MCF 10A (cell line): Measurements from ENCODE around the gene SUCO. TPM values are rescaled to one million over a fixed set of nuclear protein-coding genes. Genes with fewer than 3 reads are reported as not detected.

Experiments used
- BruUV-seq: library from RNA; stranded (reverse); fragments of 400-500 nt; replicated peaks from 2 replicates; lab custom pipeline; 2021; lab: Mats Ljungman, UMichigan
- CTCF ChIA-PET: fragments of 300-600 bp; sonication (Branson Sonifier 250); formaldehyde crosslinking; extraction: SDS; loops from one replicate; lab custom pipeline; 2021; ENCODE audit warnings: antibody characterized with exemption, inconsistent platforms; lab: Yijun Ruan, JAX
- POLR2A ChIA-PET: fragments of 300-600, 350-650 bp; sonication (Branson Sonifier 250); formaldehyde crosslinking; extraction: SDS; loops from one replicate; lab custom pipeline; 2020; ENCODE audit warnings: antibody characterized with exemption, inconsistent platforms; lab: Yijun Ruan, JAX
- DNase-seq: peaks from one replicate; pipeline ENCODE4 v3.0.0-alpha.2; 2018; ENCODE audit not compliant: unreplicated experiment
- H3K27ac Mint-ChIP-seq: one replicate; pipeline ENCODE4 v1.8.0; 2022; ENCODE audit warnings: mild to moderate bottlenecking, low read depth, mixed read lengths; ENCODE audit not compliant: unreplicated experiment
- H3K27me3 Mint-ChIP-seq: one replicate; pipeline ENCODE4 v1.8.0; 2022; ENCODE audit warnings: mixed read lengths; ENCODE audit not compliant: insufficient read depth, unreplicated experiment
- H3K36me3 Mint-ChIP-seq: one replicate; pipeline ENCODE4 v1.8.0; 2022; ENCODE audit warnings: mild to moderate bottlenecking, moderate library complexity, mixed read lengths; ENCODE audit not compliant: insufficient read depth, unreplicated experiment
- H3K4me1 Mint-ChIP-seq: one replicate; pipeline ENCODE4 v1.8.0; 2022; ENCODE audit warnings: mixed read lengths; ENCODE audit not compliant: insufficient read depth, unreplicated experiment
- H3K4me3 Mint-ChIP-seq: one replicate; pipeline ENCODE4 v1.8.0; 2022; ENCODE audit warnings: mild to moderate bottlenecking, moderate library complexity, mixed read lengths; ENCODE audit not compliant: unreplicated experiment
- H3K9me3 Mint-ChIP-seq: one replicate; pipeline ENCODE4 v1.8.0; 2022; ENCODE audit warnings: mixed read lengths; ENCODE audit not compliant: unreplicated experiment
- intact Hi-C: fragments of 100-400 bp; cut with micrococcal nuclease; formaldehyde crosslinking; loops from 2 replicates; pipeline ENCODE4 v1.14.1; 2022
- total RNA-seq: library from RNA; stranded (reverse); gene quantifications from 2 replicates; pipeline ENCODE4 v1.2.3, GENCODE V29; 2022
- TF ChIP-seq, protein P1 (sequence below): fragments of 200-600 bp; IDR thresholded peaks from one replicate; pipeline ENCODE4 v1.8.0; 2022; ENCODE audit warnings: antibody characterized with exemption, mild to moderate bottlenecking; ENCODE audit not compliant: unreplicated experiment

The SUCO gene
- total RNA-seq, 1 experiment from 2014 or later = 47.9 TPM

DNA sequence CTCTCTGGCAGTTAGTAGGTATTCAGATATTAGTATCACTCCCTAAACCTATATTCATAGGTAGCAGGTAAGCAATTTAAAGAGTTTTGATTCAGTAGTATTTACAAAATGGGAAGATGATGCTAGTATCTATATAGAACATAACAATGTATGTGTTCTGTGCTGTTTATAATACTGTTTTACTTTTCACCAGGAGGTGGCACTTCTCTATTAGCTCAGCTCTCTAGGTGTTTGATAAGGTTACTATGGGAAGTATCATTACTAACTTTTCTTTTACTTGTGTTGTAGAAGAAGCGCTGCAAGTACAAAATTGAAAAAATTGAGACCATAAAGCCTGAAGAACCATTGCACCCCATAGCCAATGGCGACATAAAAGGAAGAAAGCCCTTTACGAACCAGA lies 76.6 kb downstream of the SUCO start:
- ChIA-PET POLR2A (interaction anchor here (3.0 kb wide), 1 partner anchor 109 kb away, joined by 31 read pairs; no protein-coding TSS in a partner anchor), CTCF (interaction anchor here (0.6 to 6.1 kb wide), 27 partner anchors 9 to 1514 kb away, joined by 3 to 220 read pairs (median 6); partner anchors contain the start of gene SUCO)
- intact Hi-C loops = loop anchor here (1.0 to 2.0 kb wide), 3 partner anchors 110 to 593 kb away; no protein-coding TSS in a partner anchor
- Mint-ChIP-seq H3K36me3 (peaks cover 30% of the 10 kb centered on the region), H3K27me3 (no peaks in the 10 kb centered on the region), H3K4me3 (no peak overlapping the region), H3K4me1 (peaks cover 8% of the 10 kb centered on the region), H3K9me3 (no peaks in the 10 kb centered on the region), H3K27ac (no peak overlapping the region)
- BruUV-seq = no TSS peak
- DNase-seq = peak; percentile 40
- TF ChIP-seq, protein P1, sequence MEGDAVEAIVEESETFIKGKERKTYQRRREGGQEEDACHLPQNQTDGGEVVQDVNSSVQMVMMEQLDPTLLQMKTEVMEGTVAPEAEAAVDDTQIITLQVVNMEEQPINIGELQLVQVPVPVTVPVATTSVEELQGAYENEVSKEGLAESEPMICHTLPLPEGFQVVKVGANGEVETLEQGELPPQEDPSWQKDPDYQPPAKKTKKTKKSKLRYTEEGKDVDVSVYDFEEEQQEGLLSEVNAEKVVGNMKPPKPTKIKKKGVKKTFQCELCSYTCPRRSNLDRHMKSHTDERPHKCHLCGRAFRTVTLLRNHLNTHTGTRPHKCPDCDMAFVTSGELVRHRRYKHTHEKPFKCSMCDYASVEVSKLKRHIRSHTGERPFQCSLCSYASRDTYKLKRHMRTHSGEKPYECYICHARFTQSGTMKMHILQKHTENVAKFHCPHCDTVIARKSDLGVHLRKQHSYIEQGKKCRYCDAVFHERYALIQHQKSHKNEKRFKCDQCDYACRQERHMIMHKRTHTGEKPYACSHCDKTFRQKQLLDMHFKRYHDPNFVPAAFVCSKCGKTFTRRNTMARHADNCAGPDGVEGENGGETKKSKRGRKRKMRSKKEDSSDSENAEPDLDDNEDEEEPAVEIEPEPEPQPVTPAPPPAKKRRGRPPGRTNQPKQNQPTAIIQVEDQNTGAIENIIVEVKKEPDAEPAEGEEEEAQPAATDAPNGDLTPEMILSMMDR = peak; percentile 37

DNA sequence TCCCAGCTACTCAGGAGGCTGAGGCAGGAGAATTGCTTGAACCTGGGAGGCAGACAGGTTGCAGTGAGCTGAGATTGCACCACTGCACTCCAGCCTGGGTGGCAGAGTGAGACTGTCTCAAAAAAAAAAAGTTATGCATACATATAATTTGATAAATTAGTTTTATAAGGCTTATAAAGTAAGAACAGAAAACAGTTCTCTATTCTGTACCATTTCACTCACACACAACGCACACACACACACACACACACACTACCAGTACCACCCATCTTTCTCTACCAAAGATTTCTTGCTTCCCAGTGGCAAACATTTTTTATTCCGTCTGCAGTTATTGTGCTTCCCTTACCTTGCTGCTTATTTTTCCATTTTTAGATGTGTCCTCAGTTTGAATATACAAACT lies 79.5 kb downstream of the SUCO start:
- CTCF ChIA-PET = no interaction called here
- no peak for DNase-seq
- Mint-ChIP-seq H3K4me1 (no peaks in the 10 kb centered on the region), H3K27me3 (no peaks in the 10 kb centered on the region), H3K27ac (no peak overlapping the region), H3K36me3 (peaks cover 21% of the 10 kb centered on the region), H3K9me3 (peaks cover 20% of the 10 kb centered on the region), H3K4me3 (no peak overlapping the region)
- intact Hi-C loops = no loop called here
- BruUV-seq = no TSS peak
- TF ChIP-seq, protein P1 = no peak
- POLR2A ChIA-PET = no interaction called here

DNA sequence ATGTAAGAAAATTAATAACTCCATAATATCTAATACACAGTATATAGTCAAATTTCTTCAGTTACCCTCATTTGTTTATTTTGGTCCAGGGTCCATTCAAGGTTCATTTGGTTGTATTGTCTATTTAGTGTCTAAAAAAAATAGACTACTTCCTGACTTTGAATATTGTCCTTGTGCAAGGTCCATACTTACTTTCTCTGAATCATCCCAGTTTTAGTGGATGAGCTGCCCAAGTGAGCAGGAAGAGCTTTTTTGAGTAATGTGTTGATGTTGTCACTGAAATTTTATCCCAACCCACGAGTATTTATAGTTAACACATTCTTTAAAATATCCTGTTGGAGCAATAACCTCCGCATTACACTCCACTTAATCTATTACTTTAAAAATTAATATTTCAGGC lies 80.3 kb downstream of the SUCO start:
- Mint-ChIP-seq H3K27ac (no peak overlapping the region), H3K36me3 (peaks cover 21% of the 10 kb centered on the region), H3K4me1 (no peaks in the 10 kb centered on the region), H3K9me3 (peaks cover 20% of the 10 kb centered on the region), H3K27me3 (no peaks in the 10 kb centered on the region), H3K4me3 (no peak overlapping the region)
- BruUV-seq = no TSS peak
- DNase-seq = no peak
- CTCF ChIA-PET = interaction anchor here (1.0 to 2.6 kb wide), 2 partner anchors 15 to 106 kb away, joined by 3 to 8 read pairs; no protein-coding TSS in a partner anchor
- POLR2A ChIA-PET = no interaction called here
- intact Hi-C loops = no loop called here
- TF ChIP-seq, protein P1 = no peak

DNA sequence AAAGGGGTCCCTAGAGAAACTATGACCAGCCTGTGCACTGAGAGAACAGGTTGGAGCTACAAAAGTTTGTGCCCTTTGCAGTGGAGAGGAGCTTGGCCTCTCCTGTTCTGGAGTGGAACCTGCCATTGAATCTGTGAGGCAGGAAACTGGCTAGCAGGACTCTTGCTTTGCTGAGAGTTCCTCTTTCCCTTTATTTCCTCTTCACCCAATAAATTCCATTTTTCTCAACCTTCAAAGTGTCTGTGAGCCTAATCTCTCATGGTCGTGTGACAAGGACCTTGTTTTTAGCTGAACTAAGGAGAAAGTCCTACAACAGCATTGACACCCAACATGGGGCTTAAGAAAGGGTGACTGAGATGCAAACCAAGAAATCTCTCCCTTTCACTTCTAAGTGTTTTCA lies 83.2 kb downstream of the SUCO start:
- no peaks in the 10 kb centered on the region for H3K27me3 Mint-ChIP-seq
- no peak overlapping the region for H3K4me3 Mint-ChIP-seq
- ChIA-PET CTCF (interaction anchor here (0.6 to 2.0 kb wide), 3 partner anchors 10 to 104 kb away, joined by 3 to 13 read pairs (median 4); no protein-coding TSS in a partner anchor), POLR2A (no interaction called here)
- peaks cover 2% of the 10 kb centered on the region for H3K36me3 Mint-ChIP-seq
- DNase-seq = no peak
- H3K4me1 Mint-ChIP-seq = no peaks in the 10 kb centered on the region
- no peak overlapping the region for H3K27ac Mint-ChIP-seq
- TF ChIP-seq, protein P1 = no peak
- H3K9me3 Mint-ChIP-seq = peaks cover 33% of the 10 kb centered on the region
- intact Hi-C loops = no loop called here
- BruUV-seq = no TSS peak
